Testis (tissue), 5 donors: ENCODE data around the gene LIN7B. TPM values are rescaled to one million over a fixed set of nuclear protein-coding genes. Genes with fewer than 3 reads are reported as not detected.

Experiments used
- DNase-seq: peaks from one replicate; pipeline ENCODE4 v3.0.0-alpha.2; 2019
- H3K27ac ChIP-seq, 2 donors: fragments of 200-600 bp; sonication (generic); one replicate each; pipeline ENCODE4 v1.5.1; 2019
- H3K27me3 ChIP-seq: fragments of 200-600 bp; sonication (generic); one replicate; pipeline ENCODE4 v1.5.1; 2019
- H3K36me3 ChIP-seq: fragments of 200-600 bp; sonication (generic); one replicate; pipeline ENCODE4 v1.5.1; 2017; ENCODE audit warnings: low read depth; ENCODE audit errors: missing control alignments
- H3K4me1 ChIP-seq: fragments of 200-600 bp; sonication (generic); one replicate; pipeline ENCODE4 v1.5.1; 2019
- H3K4me3 ChIP-seq, 2 donors: fragments of 200-600 bp; sonication (generic); one replicate each; pipeline ENCODE4 v1.5.1; 2017 to 2019
- H3K9me3 ChIP-seq: fragments of 200-600 bp; sonication (generic); one replicate; pipeline ENCODE4 v1.5.1; 2017
- POLR2A ChIP-seq: fragments of 450-650 bp; IDR thresholded peaks from one replicate; pipeline ENCODE4 v1.6.1; 2017; ENCODE audit warnings: antibody characterized with exemption, mild to moderate bottlenecking, moderate library complexity
- WGBS, 2 donors: methylation state at CpG; one replicate each; pipeline ENCODE4 v1.1.5; 2018; 5-methylcytosine and 5-hydroxymethylcytosine counted together
- intact Hi-C: fragments of 100-400 bp; cut with DNase I; formaldehyde crosslinking; loops from one replicate; pipeline ENCODE4 v1.15.1; 2023; ENCODE audit warnings: low total_unique reads
- long read RNA-seq, 2 donors: transcript quantifications; one replicate each; lab custom pipeline, GENCODE V29; 2026
- polyA plus RNA-seq: library from polyadenylated mRNA; stranded (reverse); fragments of 350-450 nt; fragmentation: Illumina TruSeq; extraction: RNeasy Lipid Tissue Mini Kit (QIAGEN cat#74804); gene quantifications from one replicate; pipeline ENCODE4 v1.2.3, GENCODE V29; 2014; ENCODE audit warnings: low read depth, low replicate concordance; ENCODE audit not compliant: insufficient read depth
- total RNA-seq, 2 donors: library from RNA; depleted of rRNA; stranded (reverse); fragments of >200 nt; gene quantifications; one replicate each; pipeline ENCODE4 v1.2.3, GENCODE V29; 2016
- TF ChIP-seq, protein P1 (sequence below), 3 experiments: fragments of 450-650 bp in 2 of 3; fragments of 200-600 bp in 1 of 3; sonication (generic) in 1 of 3; IDR thresholded peaks; one replicate each; pipeline ENCODE4 v1.5.1; 2016 to 2019; ENCODE audit warnings: antibody characterized with exemption in 3 of 3, mild to moderate bottlenecking in 2 of 3, moderate library complexity in 1 of 3

Gene LIN7B, protein sequence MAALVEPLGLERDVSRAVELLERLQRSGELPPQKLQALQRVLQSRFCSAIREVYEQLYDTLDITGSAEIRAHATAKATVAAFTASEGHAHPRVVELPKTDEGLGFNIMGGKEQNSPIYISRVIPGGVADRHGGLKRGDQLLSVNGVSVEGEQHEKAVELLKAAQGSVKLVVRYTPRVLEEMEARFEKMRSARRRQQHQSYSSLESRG
- 10 to 100 TPM; 57.6 to 66.2 TPM for total RNA-seq
- polyA plus RNA-seq = 22.4 TPM
- long read RNA-seq, donor 1, transcript LIN7B-201 (6 exons, 755 nt) = major isoform, 7 of 8 reads
- long read RNA-seq, donor 1, partial matches to known transcripts = 0 of 8 reads
- long read RNA-seq, donor 1, other reads (novel, unspliced or antisense) = 0 of 8 reads
- long read RNA-seq, donor 2, transcript LIN7B-201 (6 exons, 755 nt) = major isoform, 7 of 8 reads
- long read RNA-seq, donor 2, partial matches to known transcripts = 0 of 8 reads
- long read RNA-seq, donor 2, other reads (novel, unspliced or antisense) = 0 of 8 reads

GRCh38 chr19:49113762-49114629, at the start of gene LIN7B:
TSS of gene LIN7B (plus strand) at chr19:49114370. CDS start at chr19:49114405, 35 bp downstream.
- peaks cover 23% of the 10 kb centered on the region for H3K4me1 ChIP-seq
- intact Hi-C loops = no loop called here
- WGBS, 2 donors = 1% methylated on average over 26 to 48 of the region's 66 CpGs

GRCh38 chr19:49064768-49065611, 49.2 kb upstream of the LIN7B start, which contains the start of gene NTF4:
TSS of gene NTF4 (minus strand) at chr19:49064818. CDS start at chr19:49061997, 2,821 bp downstream.
- peaks cover 13% of the 10 kb centered on the region for H3K4me1 ChIP-seq
- WGBS, 2 donors = 5 to 19% methylated on average over 7 to 45 of the region's 53 CpGs
- intact Hi-C loops = no loop called here
- no peaks in the 10 kb centered on the region for H3K36me3 ChIP-seq
- no peak for DNase-seq
- H3K9me3 ChIP-seq = no peaks in the 10 kb centered on the region
- peak within 1 kb of the TSS; percentile 18 to 27 for H3K4me3 ChIP-seq
- TF ChIP-seq, protein P1, sequence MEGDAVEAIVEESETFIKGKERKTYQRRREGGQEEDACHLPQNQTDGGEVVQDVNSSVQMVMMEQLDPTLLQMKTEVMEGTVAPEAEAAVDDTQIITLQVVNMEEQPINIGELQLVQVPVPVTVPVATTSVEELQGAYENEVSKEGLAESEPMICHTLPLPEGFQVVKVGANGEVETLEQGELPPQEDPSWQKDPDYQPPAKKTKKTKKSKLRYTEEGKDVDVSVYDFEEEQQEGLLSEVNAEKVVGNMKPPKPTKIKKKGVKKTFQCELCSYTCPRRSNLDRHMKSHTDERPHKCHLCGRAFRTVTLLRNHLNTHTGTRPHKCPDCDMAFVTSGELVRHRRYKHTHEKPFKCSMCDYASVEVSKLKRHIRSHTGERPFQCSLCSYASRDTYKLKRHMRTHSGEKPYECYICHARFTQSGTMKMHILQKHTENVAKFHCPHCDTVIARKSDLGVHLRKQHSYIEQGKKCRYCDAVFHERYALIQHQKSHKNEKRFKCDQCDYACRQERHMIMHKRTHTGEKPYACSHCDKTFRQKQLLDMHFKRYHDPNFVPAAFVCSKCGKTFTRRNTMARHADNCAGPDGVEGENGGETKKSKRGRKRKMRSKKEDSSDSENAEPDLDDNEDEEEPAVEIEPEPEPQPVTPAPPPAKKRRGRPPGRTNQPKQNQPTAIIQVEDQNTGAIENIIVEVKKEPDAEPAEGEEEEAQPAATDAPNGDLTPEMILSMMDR (IDR thresholded peaks at IDR 0.05) = no peak
- TF ChIP-seq POLR2A = no peak
- no peak within 1 kb of the TSS for H3K27ac ChIP-seq
- no peaks in the 10 kb centered on the region for H3K27me3 ChIP-seq

More at GRCh38 chr19:49113762-49114629, at the start of gene LIN7B:
- DNase-seq = peak; percentile 61
- Histone ChIP-seq H3K36me3 (no peaks in the 10 kb centered on the region), H3K9me3 (no peaks in the 10 kb centered on the region), H3K27me3 (no peaks in the 10 kb centered on the region), H3K4me3 (peak within 1 kb of the TSS; percentile 83 to 90), H3K27ac (peak within 1 kb of the TSS; percentile 81 to 85)
- TF ChIP-seq, protein P1 (IDR thresholded peaks at IDR 0.05) = peak in 2 of 3 experiments; percentile 38 to 42
- no peak for TF ChIP-seq POLR2A

DNA sequence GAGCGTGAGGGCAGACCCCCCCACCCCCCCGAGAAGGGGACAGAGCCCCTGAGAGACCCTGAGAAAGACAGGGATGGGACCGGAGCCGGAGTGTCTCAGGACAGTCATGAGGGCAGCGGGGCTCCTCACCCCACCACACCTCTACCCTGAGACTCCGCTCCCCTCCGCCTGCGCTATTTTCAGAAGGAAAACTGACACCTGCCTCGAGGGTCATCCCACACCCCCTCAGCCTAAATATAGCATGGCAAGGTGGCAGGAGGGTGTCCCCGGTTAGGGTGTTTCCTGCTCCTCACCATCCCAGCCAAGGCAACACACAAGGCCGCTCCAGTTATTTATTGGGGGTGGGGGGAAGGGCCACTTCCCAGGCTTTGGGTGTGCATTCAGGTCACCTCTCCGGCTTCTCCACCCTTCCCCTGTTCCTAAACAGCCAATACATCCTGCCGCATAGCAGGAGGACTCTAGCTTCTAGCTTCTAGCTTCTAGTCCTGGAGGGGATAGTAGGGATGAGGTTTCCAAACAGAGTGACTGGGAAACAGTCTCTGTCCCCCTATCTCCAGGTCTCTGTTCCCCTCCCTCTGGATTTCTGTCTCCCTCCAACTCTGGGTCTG, 48.2 kb upstream of the LIN7B start:
- WGBS, 2 donors = 57 to 65% methylated on average over 13 of the region's 13 CpGs
- Histone ChIP-seq H3K27ac (no peak overlapping the region), H3K36me3 (no peaks in the 10 kb centered on the region), H3K9me3 (no peaks in the 10 kb centered on the region), H3K4me3 (no peak overlapping the region), H3K27me3 (no peaks in the 10 kb centered on the region), H3K4me1 (peaks cover 13% of the 10 kb centered on the region)
- intact Hi-C loops = no loop called here
- no peak for TF ChIP-seq POLR2A
- TF ChIP-seq, protein P1 (IDR thresholded peaks at IDR 0.05) = no peak
- DNase-seq = no peak

DNA sequence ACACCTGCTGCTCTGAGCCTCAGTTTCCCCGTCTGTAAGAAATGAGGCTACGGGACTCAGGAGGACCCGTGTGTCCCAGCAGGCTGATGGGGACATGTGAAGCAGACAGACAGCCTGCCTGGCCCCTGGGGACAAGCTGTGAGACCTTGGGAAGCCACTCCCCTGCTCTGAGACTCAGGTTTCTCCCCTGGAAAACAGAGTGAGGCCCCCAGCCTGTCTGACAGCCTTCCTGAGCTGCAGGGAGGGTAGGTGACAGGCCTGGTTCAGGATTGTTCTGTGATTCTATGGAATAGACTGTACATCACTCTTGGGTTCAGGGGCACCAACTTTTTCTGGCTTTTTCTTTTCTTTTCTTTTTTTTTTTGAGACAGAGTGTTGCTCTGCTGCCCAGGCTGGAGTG, 46.6 kb upstream of the LIN7B start:
- Histone ChIP-seq H3K4me3 (no peak overlapping the region), H3K9me3 (no peaks in the 10 kb centered on the region), H3K27me3 (no peaks in the 10 kb centered on the region), H3K27ac (no peak overlapping the region), H3K4me1 (peaks cover 13% of the 10 kb centered on the region), H3K36me3 (no peaks in the 10 kb centered on the region)
- DNase-seq = no peak
- TF ChIP-seq, protein P1 (IDR thresholded peaks at IDR 0.05) = no peak
- TF ChIP-seq POLR2A = no peak
- 53 to 68% methylated on average over 3 of the region's 3 CpGs for WGBS, 2 donors
- intact Hi-C loops = no loop called here
